Left kidney (tissue), 2 donors: ENCODE data around the gene BMS1. TPM values are rescaled to one million over a fixed set of nuclear protein-coding genes. Genes with fewer than 3 reads are reported as not detected.
"Not testable (repeated sequence)": the region's sequence is repeated elsewhere in the genome, so short reads cannot be mapped to it uniquely, and the experiment has no call there.

Experiments
- DNase-seq: peaks from one replicate; pipeline ENCODE4 v3.0.0-alpha.2; 2013
- polyA plus RNA-seq: library from polyadenylated mRNA; unstranded; fragments of 120-200 nt; gene quantifications from one replicate; pipeline ENCODE4 v1.2.1, GENCODE V29; 2013; ENCODE audit not compliant: insufficient read length

Gene BMS1
- polyA plus RNA-seq, 1 donor: 26.7 TPM

DNA sequence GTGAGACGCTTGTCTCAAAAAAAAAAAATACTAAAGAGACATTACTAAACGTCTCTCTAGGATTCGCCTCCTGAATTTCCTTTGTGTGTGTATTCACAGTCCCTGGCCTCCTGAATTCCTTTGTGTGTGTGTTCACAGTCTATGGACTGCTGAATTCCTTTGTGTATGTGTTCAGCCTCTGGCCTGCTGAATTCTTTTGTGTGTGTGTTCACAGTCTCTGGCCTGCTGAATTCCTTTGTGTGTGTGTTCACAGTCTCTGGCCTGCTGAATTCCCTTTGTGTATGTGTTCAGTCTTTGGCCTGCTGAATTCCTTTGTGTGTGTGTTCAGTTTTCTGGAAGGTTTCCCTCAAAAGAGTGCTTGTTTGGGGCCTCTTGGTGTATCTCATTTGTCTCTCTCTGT is 8.2 kb downstream of the BMS1 start:
- DNase-seq: no peak

DNA sequence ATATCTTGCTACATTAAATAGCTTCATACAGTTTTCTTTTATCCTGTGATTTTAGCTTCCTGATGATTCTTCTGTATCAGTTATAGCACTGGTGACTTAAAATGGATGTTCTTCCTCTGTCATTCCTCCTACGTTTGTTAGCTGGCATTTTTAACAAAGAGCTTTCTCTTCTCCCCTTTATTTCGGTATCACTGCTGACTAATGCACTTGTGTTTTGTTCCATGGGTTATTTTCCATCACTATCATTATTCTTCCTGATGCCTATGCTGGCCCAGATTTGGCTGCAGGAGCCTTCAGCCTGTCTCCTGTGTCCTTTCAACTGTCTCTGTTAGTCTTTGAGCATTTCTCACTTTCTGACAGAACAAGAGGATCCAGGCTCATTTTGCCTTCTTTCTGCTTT is 13.1 kb downstream of the BMS1 start:
- no peak for DNase-seq

DNA sequence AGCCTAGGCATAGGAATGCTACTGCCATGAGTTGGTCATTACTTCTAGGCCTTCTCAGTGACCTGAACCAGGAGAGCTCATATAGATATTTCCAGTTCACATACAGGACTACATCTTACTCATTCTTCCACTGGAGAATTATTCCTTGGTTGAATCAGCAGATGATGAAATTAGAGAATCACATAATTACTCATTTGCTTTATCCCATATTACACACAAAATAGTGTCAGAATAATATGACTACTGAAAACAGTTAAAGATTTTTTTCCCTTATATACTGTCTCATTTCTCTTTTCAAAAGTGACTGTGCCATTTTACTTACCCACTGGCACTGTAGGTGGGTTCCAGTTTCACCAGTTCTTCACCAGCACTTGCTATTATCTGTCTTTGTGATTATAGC is 18.5 kb downstream of the BMS1 start:
- DNase-seq: no peak

DNA sequence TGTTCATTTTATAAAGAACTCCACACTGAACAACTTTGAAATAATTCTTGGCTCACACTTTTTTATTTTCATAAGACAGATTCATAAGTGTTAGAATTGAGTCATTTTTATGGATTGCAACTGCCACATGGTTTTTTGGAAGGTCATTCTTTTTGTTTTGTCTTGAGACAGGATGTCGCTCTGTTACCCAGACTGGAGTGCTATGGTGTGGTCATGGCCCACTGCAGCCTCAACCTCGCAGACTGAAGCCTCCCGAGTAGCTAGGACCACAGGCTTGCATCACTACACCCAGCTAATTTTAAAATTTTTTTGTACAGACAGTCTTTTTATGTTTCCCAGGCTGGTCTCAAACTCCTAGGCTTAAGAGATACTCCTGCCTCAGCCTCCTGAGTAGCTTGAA is 20.3 kb downstream of the BMS1 start:
- no peak for DNase-seq

DNA sequence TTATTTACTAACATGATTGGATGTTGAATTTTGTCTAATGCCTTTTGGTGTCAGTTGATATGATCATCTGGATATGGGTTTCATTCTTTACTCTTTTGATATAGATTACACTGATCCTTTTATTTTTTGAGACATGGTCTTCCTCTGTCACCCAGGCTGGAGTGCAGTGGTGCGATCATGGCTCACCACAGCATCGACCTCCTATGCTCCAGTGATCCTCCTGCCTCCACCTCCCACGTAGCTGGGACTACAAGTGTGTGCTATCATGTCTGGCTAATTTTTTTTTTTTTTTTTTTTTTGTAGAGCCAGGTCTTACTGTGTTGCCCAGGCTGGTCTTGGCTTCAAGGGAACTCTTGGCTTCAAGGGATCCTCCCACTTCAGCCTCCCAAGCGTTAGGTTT is 27.1 kb downstream of the BMS1 start:
- DNase-seq: no peak

DNA sequence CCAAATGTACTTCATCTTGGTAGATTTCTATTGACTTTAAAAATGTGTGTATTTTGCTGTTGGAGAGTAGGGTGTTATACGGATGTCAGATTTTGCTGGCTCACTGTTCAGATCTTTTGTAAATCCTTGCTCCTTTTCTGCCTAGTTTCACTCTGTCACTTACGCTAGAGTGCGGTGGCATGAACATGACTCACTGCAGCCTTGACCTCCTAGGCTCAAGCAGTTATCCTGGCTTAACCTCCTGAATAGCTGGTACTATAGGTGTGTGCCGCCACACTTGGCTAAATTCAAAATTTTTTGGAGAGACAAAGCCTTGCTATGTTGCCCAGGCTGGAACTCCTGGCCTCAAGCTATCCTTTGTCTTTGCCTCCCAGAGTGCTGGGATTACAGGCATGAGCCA is 29.4 kb downstream of the BMS1 start:
- no peak for DNase-seq

DNA sequence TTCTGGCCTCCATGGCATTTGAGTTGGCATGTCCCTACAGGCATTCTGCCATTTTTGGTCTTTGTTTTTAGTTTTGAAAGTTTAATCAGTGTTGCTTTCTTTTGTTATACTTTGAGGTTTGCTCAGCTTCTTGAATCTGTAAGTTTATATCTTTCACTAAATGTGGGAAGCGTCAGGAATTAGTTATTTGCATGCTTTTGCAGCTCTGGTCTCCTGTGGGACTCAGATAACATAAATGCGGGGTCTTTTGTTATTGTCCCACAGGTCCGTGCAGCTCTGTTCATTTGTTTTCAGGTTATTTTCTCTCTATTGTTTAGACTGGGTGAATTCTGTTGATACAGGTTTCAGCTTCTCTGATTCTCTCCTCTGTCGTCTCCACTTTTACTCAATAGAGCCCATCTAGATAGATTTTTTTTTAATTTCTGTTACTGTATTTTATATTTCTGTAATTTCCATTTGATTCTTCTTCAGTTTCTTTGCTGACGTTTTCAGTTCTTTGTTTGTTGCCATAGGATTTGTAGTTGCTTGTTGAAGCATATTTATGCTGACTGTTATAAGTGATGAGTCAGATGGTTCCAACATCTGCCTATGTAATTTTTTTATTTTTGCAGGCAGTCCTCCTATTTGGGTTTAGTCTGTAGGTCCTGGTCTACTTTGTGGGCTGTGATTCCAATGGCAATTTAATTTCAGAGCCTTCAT is 31.5 kb downstream of the BMS1 start:
- not testable (repeated sequence) for DNase-seq

DNA sequence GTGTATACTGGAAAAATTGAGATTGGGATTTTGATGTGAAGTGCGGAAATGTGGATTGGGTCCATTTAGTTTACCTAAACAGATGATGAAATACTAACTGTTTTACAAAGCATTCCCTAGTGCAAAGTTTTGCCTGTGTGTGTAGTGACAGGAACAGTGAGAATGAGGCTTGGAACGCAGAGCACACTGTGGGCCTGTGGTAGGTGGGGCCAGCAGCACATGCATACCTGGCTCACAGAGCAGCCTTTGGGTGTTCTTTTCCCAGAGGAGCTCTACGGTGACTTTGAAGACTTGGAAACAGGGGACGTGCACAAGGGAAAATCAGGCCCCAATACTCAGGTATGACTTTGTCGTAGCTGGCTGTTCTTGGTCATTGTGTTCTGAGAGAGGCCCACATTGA is 33.7 kb downstream of the BMS1 start:
- DNase-seq: not testable (repeated sequence)

DNA sequence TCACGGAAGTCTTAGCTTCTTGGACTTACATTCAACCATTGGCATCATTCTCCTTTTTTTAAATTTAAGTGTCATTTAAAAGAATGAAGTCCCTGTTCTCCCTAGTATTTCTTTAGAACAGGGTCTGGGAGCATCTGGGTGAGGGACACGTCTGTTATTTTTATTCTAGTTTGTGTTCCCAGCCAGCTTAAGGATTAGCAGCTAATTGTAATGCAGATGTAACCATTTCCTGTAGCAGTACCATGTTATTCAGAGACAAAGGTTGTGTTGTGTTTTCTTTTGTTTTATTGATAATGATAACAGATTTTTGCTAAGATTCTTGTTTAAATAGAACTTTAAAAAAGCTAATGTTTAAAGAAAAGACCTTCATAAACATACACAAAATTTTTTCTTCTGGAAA is 34.3 kb downstream of the BMS1 start:
- DNase-seq: no peak

DNA sequence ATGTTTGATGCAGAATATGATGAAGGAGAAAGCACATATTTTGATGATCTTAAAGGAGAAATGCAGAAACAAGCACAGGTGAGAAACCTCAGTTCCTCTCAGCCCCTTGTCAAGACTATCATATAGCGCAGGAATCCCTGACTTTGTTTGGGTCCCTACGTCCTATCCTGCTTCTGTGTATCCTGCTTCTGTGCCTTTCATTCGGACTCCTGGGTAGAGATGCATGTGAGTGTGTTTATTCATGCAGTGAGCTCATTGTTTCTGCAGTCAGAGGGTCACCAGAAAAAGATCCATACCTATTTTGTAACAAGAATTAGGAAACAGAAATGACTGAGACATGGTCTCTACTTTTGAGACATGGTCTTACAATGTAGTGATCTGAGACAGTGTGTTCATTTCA is 34.8 kb downstream of the BMS1 start:
- DNase-seq: not testable (repeated sequence)

DNA sequence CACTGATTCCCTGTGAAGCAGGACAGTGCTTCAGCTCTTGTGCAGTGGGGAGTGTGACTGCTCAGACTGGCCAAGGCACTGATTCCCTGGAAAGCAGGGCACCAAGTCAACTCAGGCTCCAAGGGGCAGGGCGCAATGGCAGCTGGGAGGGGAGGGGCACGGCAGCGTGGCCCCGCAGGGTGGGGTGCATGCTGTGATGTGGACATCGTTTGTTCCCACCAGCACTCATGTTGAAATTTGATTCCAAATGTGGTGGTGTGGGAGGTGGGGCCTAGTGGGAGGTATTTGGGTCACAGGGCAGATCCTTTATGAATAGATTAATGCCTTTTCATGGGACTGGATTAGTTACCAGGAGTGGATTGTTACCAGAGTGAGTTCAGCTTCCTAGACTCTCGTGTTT is 44.2 kb downstream of the BMS1 start:
- not testable (repeated sequence) for DNase-seq

DNA sequence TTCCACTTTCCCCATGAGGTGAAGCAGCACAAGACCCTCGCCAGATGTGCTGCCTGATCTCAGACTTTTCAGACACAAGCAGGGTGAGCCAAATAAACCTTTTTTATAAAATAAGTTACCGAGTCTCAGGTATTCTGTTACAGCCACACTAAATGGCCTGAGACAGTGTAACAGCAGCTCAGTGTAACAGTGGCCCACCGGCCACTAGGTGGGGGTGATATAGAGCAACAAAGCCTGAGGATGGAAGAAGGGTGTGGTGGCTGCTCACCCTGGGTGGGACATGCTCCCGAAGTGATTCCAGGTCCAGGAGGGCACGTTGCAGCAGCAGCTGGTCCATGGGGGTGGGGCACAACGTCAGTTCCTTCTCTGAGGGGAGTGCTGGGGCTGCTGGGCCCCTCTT is 44.6 kb downstream of the BMS1 start:
- DNase-seq: no peak

DNA sequence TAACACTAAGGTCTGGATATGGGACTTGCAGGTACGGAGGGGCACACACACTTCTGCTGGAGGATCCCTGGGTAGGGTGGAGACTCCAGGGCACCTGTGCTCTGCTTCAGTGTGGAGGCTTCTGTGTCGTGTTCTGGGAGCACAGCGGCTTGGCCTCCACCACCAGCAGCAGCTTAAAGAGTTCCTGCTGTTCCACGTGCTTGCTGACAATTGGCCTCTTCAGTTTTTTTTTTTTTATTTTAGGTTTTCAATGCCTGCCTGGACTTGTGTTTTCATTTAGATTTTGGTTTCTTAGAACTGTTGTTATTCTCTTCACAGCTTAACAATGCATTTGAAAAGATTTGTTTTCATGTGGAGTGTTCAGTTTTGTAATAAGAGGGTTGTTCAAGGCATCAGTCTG is 45.8 kb downstream of the BMS1 start:
- not testable (repeated sequence) for DNase-seq

DNA sequence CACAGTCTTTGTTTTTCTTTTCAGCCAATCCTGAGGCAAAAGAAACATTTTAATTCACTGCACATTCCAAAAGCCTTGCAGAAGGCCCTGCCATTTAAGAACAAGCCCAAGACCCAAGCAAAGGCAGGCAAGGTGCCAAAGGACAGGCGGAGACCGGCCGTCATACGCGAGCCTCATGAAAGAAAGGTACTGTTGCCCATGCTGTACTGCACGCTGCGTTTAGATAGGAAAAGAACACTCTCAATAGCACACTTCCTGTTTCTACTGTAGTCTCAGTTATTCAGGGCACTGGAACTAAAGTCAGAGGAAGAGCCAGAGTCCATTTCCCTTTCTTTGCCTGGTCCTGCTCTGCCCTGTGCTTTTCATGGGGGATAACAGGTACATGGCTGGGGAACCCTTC is 47.6 kb downstream of the BMS1 start:
- no peak for DNase-seq

DNA sequence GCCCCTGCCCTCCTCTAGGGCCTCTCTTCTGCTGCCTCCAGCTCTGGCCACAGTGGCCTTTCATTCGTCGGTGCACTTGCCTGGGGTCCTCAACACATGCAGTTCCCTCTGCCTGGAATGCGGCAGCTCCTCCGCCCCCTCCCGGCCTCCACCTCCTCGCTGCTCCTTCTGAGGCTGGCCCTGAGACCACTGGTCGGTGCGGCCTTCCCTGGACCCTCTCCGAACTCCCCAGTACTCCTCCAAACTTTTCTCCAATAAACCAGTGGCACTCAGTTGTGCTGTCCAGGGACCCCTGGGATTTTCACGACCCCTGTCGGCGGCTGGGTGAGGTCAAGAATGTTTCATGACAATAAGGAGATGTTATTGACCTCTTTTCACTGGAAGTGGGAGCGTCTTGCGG is 53.5 kb downstream of the BMS1 start:
- DNase-seq: no peak

DNA sequence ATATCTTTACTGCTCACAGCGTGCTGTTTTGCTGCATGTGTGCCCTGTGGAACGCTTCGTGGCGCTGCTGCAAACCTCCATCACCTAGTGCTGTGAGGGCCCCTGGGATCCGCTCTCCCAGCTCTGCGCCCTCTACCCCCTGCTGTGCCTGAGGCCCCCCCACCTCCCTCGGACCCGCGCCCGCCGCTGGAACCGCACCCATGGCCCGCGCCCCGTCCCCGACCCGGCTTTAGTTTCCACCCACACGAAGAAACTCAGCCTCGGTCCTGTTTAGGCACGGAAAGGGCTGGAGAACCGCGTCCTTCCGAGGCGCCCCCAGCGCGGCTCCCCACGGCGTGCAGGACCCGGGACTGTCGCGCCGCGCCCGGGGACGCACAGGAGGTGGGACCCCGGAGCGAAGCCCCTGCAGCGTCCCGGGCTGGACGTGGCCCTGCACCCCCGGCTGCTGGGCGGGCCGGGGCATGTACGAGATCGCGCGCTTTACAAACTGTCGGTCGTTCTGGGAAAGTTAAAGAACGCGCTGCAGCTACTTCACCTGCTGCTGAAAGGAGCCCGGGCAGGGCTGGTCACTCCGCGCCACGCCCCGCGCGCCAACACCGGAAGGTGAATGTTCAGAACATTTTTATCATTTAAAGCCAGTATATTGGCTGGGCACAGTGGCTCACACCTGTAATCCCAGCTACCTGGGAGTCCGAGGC is 54.3 kb downstream of the BMS1 start:
- peak; percentile 11 for DNase-seq

DNA sequence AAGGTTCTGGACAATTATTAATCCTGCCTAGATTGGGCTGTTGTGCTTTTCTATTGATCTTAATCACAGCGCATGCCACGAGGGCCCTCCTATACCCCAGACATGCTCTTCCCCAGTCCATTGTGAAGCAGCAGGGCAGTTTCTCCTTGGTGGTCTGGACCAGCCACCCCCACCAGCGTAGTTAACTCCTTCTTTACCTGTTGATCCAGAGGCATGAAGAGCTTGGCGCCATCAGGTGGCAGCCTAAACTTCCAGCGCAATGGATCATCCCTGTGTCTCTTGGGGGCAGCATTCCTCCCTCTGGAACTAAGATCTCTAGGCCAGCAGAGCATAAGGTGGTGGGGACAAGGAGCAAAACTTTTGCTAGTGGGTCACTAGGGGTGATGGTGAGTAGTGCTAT is 62.2 kb downstream of the BMS1 start:
- not testable (repeated sequence) for DNase-seq

DNA sequence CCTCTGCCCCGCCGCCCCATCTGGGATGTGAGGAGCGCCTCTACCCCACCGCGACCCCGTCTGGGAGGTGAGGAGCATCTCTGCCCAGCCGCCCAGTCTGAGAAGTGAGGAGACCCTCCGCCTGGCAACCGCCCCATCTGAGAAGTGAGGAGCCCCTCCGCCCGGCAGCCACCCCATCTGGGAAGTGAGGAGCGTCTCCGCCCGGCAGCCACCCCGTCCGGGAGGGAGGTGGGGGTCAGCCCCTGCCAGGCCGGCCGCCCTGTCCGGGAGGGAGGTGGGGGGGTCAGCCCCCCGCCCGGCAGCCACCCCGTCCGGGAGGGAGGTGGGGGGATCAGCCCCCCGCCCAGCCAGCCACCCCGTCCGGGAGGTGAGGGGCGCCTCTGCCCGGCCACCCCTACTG is 64.7 kb downstream of the BMS1 start:
- DNase-seq: not testable (repeated sequence)

DNA sequence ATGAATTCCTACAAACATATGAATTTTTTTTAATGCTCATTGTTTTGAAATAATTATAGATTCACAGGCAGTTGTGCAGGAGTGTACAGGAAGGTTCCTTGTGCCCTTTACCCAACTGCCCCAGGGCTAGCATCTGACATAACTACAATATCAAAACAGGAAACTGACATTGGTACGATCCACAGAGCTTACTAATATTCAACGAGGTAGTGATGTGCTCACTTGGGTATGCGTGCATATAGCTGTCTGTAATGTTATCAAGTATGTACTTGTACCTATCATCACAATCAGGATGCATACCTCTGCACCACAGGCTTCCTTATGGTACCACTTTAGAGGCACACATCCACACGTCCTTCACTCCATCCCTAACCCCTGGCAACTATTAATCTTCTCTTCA is 68.3 kb downstream of the BMS1 start:
- DNase-seq: no peak

DNA sequence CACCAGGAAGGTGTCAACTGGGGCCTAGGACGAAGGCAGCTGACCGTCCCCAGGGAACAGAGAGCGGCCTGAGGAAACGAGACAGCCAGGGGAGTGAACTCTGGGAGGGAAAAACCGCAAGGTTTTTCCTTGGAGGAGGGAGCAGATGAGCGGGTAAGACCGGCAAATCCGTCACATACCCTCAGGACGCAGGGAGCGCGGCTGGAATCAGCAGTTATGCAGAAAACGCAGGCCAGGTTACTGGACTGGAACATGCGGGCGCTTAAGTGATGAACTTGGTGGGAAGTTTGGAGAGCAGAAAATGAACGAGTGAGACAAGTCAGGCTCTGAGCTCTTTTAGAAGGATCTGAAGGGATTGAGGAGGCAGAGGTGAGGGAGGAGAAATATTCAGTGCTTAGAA is 76.7 kb downstream of the BMS1 start:
- no peak for DNase-seq

DNA sequence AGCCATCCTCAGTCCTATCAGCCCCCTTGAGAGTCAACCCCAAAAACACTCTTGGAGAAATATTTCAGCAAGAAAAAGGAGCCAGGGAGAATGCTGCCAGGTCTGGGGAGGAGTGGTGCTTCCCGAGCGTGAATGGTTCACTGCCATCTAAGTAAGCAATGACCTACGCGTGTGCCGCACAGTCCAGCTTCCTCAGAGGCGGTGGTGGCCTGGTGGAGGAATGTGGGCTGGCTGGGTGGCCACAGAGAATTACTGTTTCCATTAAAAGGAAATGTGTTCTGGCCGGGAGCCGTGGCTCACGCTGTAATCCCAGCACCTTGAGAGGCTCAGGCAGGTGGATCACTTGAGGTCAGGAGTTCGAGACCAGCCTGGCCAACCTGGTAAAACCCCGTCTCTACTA is 77.4 kb downstream of the BMS1 start:
- not testable (repeated sequence) for DNase-seq

DNA sequence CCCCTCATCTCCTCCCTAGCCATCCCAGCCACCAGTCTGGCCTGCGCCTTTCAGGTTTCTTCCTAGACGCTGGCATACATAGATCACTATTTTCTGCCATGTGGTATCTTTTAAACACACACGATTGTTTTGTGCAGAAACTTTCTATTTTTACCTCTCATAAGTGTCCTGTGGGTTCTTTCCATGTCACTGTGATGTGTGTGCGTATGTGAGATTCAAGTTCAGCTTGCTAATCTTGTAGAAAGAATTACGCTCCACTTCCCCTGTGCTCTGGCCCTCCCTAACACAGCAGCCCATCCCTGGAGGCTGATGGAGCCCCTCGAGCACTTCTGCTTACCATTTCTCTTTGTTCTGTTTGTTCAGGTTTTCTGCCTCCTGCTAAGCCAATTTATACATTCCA is 80.2 kb downstream of the BMS1 start:
- not testable (repeated sequence) for DNase-seq

DNA sequence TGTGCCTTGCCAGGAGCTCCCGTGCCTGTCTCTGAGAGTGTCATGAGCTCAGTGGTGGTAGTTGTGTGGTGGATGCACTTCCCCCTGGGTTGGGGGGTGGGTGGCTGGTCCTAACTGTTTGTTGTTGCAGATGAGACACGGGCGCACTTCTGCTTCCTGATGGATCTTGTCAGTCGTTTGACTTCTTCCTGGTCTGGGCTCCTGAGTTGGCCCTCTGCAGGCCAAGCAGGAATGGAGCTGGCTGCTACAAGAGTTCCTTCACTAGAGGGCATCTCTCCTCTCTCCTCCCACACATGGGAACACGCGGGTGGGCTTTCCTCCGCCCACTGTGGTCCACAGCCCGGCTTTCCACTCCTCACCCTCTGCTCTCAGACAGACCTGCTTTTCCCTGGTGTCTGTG is 82.0 kb downstream of the BMS1 start:
- DNase-seq: no peak

DNA sequence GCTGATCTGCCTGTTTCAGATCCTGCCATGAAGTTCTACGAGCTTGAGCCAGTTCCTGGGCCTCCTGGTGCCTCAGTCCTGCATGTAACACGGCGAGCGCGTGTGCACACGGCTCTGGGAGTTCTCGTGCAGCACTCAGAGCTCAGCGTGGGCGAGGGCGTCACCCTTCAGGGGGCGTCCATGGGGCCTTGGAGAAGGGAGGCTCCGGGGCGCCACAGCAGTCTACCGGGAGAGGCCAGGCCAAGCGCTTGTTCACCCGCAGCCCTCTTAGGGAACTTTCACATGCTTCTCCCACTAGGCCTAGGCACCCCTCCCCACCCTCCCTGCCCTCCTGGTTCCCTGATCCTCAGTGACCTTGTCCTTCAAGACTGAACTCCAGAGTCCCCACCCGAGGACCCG is 83.1 kb downstream of the BMS1 start:
- DNase-seq: no peak
